ENCODE measurements around the gene DVL1. TPM values are rescaled to one million over a fixed set of nuclear protein-coding genes. Genes with fewer than 3 reads are reported as not detected.

Gene DVL1
- total and polyA plus RNA-seq, 9 of the 15 experiments (the other 6 are each of a cell fraction or from before 2014, with no cell fraction given) = 0.62 to 135 (median 24.3) TPM

DNA sequence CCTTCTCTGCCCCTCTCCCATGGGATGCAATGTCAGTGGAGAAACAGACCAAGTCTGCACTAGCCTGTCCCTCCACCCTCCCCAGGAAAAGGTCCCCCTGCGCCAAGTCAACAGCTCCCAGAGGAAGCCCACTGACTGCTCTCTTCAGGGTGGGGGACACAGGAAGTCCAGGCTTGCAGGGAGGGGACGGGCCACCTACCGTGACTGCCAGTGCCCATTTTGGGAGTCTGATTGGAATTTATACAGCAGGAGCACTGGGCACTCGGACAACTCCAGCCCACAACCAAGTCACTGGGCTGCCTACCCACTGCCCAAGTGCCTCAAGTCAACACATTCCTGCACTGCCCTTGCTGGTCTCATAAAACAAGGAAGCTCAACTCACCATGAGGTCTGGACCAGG is 43.8 kb upstream of the DVL1 start:
- Histone ChIP-seq H3K9me1 (ENCODE audit: control insufficient read depth, insufficient read depth, low read length) (no peaks in the 10 kb centered on the region), H3K9me3 (replicated peaks; ENCODE audit: control insufficient read depth, insufficient read depth, low read depth, low read length) (no peaks in the 10 kb centered on the region), H3K4me3 (no peak overlapping the region), H2AFZ (ENCODE audit: low read depth, low read length) (no peak overlapping the region), H4K20me1 (replicated peaks; ENCODE audit: control insufficient read depth, insufficient read depth, low read length) (no peaks in the 10 kb centered on the region), H3K27me3 (ENCODE audit: control insufficient read depth in 2 of 2, insufficient read depth in 2 of 2, low read length in 2 of 2) (no peaks in the 10 kb centered on the region), H3K27ac (ENCODE audit: extremely low read depth, low read depth, low read length) (no peak overlapping the region), H3K36me3 (ENCODE audit: control insufficient read depth, insufficient read depth, low read length) (peaks cover 91% of the 10 kb centered on the region), H3K9ac (ENCODE audit: insufficient read depth in 1 of 2, low read depth in 2 of 2, low read length in 2 of 2) (no peak overlapping the region), H3K4me1 (replicated peaks in 1 of 2; ENCODE audit: control insufficient read depth in 2 of 2, insufficient read depth in 2 of 2, low read length in 2 of 2) (peaks cover 13 to 17% of the 10 kb centered on the region in 2 experiments), H3K79me2 (ENCODE audit: control insufficient read depth, insufficient read depth, low read length) (peaks cover 45% of the 10 kb centered on the region), H3K4me2 (ENCODE audit: insufficient read depth, low read length) (no peak overlapping the region)
- TF ChIP-seq ZNF311 (CRISPR knock-in tag; IDR thresholded peaks at IDR 0.05) (no peak), ILK (tag; IDR thresholded peaks at IDR 0.05; ENCODE audit: borderline replicate concordance, low read depth) (no peak), PHTF2 (CRISPR knock-in tag; IDR thresholded peaks at IDR 0.05) (no peak), RBFOX2 (IDR thresholded peaks at IDR 0.05; ENCODE audit: low read depth, low read length) (peak; percentile 53), POLR2AphosphoS5 (IDR thresholded peaks at IDR 0.05; ENCODE audit: control insufficient read depth, insufficient read depth, low read depth, low read length) (0 out of 2 replicates have a peak, but pooled peaks have one; percentile 39)
- intact Hi-C loops (cut with micrococcal nuclease) = loop anchor here (10.0 kb wide), 1 partner anchor 122 kb away; the partner anchor contains the start of gene ATAD3A
- ATAC-seq (no peak), FAIRE-seq (no peak), DNase-seq (ENCODE audit: extremely low read depth in 1 of 4, low spot score in 3 of 4) (peak in 1 of 4 experiments; percentile 11)
- no TSS peak for BruUV-seq (replicated peaks)
- 97% methylated on average over 4 of the region's 4 CpGs for WGBS (ENCODE audit: insufficient coverage, low coverage, missing lambda C conversion rate)
- CTCF ChIA-PET (ENCODE audit: low intra/inter-chr PET ratio) = no interaction called here
- POLR2A ChIA-PET = interaction anchor here (0.5 to 1.3 kb wide), 6 partner anchors 8 to 273 kb away, joined by 3 to 8 read pairs (median 3); no protein-coding TSS in a partner anchor
- in situ Hi-C loops (cut with MboI) = no loop called here

DNA sequence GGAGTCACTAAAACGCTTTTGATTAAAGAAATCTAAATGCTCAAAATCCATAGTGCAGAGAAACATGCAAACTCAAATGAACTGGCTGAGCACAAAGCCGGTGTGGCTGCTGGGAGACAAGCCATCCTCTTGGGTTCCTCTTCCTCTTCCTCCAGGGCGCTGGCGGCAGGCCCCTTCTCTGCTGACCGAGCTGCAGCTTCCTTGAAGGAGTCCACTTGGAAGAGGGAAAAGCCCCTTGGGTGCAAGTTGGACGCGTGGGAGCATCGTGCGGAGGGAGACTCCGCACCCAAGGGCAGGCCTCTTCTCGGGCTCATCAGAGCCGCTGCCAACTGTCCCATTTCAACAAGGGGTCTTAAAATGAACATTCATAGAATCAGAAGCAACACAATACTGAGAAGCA is 42.0 kb upstream of the DVL1 start:
- H3K9me3 ChIP-seq (replicated peaks; ENCODE audit: control insufficient read depth, insufficient read depth, low read depth, low read length) = no peaks in the 10 kb centered on the region
- intact Hi-C loops (cut with micrococcal nuclease) (loop anchor here (10.0 kb wide), 1 partner anchor 124 kb away; the partner anchor contains the start of gene ATAD3A), in situ Hi-C loops (cut with MboI) (no loop called here)
- H3K27ac ChIP-seq (ENCODE audit: extremely low read depth, low read depth, low read length) = no peak overlapping the region
- H4K20me1 ChIP-seq (replicated peaks; ENCODE audit: control insufficient read depth, insufficient read depth, low read length) = no peaks in the 10 kb centered on the region
- no peak overlapping the region for H3K4me3 ChIP-seq
- peak in 1 of 4 experiments; percentile 12 for DNase-seq (ENCODE audit: extremely low read depth in 1 of 4, low spot score in 3 of 4)
- no peak for FAIRE-seq
- ChIA-PET POLR2A (interaction anchor here (0.6 to 7.1 kb wide), 8 partner anchors 6 to 421 kb away, joined by 3 to 58 read pairs (median 4); partner anchors contain the start of genes AURKAIP1, CCNL2 and MRPL20), CTCF (ENCODE audit: low intra/inter-chr PET ratio) (no interaction called here)
- TF ChIP-seq, protein P1, sequence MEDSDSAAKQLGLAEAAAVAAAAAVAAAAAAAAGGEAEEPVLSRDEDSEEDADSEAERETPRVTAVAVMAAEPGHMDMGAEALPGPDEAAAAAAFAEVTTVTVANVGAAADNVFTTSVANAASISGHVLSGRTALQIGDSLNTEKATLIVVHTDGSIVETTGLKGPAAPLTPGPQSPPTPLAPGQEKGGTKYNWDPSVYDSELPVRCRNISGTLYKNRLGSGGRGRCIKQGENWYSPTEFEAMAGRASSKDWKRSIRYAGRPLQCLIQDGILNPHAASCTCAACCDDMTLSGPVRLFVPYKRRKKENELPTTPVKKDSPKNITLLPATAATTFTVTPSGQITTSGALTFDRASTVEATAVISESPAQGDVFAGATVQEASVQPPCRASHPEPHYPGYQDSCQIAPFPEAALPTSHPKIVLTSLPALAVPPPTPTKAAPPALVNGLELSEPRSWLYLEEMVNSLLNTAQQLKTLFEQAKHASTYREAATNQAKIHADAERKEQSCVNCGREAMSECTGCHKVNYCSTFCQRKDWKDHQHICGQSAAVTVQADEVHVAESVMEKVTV (CRISPR knock-in tag; IDR thresholded peaks at IDR 0.05) = no peak
- TF ChIP-seq RBFOX2 (IDR thresholded peaks at IDR 0.05; ENCODE audit: low read depth, low read length) = peak; percentile 52; the same call in 1 of the 2 replicates
- TF ChIP-seq, protein P2, sequence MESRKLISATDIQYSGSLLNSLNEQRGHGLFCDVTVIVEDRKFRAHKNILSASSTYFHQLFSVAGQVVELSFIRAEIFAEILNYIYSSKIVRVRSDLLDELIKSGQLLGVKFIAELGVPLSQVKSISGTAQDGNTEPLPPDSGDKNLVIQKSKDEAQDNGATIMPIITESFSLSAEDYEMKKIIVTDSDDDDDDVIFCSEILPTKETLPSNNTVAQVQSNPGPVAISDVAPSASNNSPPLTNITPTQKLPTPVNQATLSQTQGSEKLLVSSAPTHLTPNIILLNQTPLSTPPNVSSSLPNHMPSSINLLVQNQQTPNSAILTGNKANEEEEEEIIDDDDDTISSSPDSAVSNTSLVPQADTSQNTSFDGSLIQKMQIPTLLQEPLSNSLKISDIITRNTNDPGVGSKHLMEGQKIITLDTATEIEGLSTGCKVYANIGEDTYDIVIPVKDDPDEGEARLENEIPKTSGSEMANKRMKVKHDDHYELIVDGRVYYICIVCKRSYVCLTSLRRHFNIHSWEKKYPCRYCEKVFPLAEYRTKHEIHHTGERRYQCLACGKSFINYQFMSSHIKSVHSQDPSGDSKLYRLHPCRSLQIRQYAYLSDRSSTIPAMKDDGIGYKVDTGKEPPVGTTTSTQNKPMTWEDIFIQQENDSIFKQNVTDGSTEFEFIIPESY (CRISPR knock-in tag; IDR thresholded peaks at IDR 0.05) = peak; percentile 63; the same call in 1 of the 2 replicates
- no peak for TF ChIP-seq ZC3H4 (CRISPR knock-in tag; IDR thresholded peaks at IDR 0.05; ENCODE audit: borderline replicate concordance)
- H2AFZ ChIP-seq (ENCODE audit: low read depth, low read length) = no peak overlapping the region
- peaks cover 6 to 13% of the 10 kb centered on the region in 2 experiments; a peak in 4 of 5 replicates for H3K4me1 ChIP-seq (replicated peaks in 1 of 2; ENCODE audit: control insufficient read depth in 2 of 2, insufficient read depth in 2 of 2, low read length in 2 of 2)
- H3K79me2 ChIP-seq (ENCODE audit: control insufficient read depth, insufficient read depth, low read length) = peaks cover 30% of the 10 kb centered on the region; the same call in 2 of the 3 replicates
- BruUV-seq (replicated peaks) = no TSS peak
- no peak overlapping the region for H3K4me2 ChIP-seq (ENCODE audit: insufficient read depth, low read length)
- ATAC-seq = no peak
- 87% methylated on average over 12 of the region's 12 CpGs for WGBS (ENCODE audit: insufficient coverage, low coverage, missing lambda C conversion rate)
- H3K27me3 ChIP-seq (ENCODE audit: control insufficient read depth in 2 of 2, insufficient read depth in 2 of 2, low read length in 2 of 2) = no peaks in the 10 kb centered on the region
- H3K9me1 ChIP-seq (ENCODE audit: control insufficient read depth, insufficient read depth, low read length) = no peaks in the 10 kb centered on the region
- peaks cover 96% of the 10 kb centered on the region for H3K36me3 ChIP-seq (ENCODE audit: control insufficient read depth, insufficient read depth, low read length)
- 0 out of 4 replicates have a peak overlapping the region, but pooled peaks of 1 of the 2 experiments have one; percentile 32 for H3K9ac ChIP-seq (ENCODE audit: insufficient read depth in 1 of 2, low read depth in 2 of 2, low read length in 2 of 2)
